HG02642 (cell line): ENCODE results near the gene CEBPG.

Experiments used
- ATAC-seq: cut with Tn5 transposase; IDR thresholded peaks from one replicate; pipeline ENCODE4 v1.9.1; 2021; ENCODE audit warnings: mild to moderate bottlenecking; ENCODE audit not compliant: unreplicated experiment, poor library complexity

The CEBPG gene

GRCh38 chr19:33349319-33350289 lies 23.9 kb upstream of the CEBPG start:
- ATAC-seq, result no peak

- no peak for ATAC-seq
Observed at GRCh38 chr19:33350538-33351309, 22.8 kb upstream of the CEBPG start.

GRCh38 chr19:33355535-33355934 lies 18.0 kb upstream of the CEBPG start:
- no peak for ATAC-seq

GRCh38 chr19:33357556-33357955 lies 16.0 kb upstream of the CEBPG start:
- ATAC-seq, result no peak

- no peak for ATAC-seq
Observed at GRCh38 chr19:33358408-33358807, 15.1 kb upstream of the CEBPG start.

GRCh38 chr19:33359581-33359980 lies 13.9 kb upstream of the CEBPG start:
- ATAC-seq, result no peak

GRCh38 chr19:33362508-33363228 lies 10.8 kb upstream of the CEBPG start:
- ATAC-seq, result no peak

- no peak for ATAC-seq
Observed at GRCh38 chr19:33363476-33363875, 10.0 kb upstream of the CEBPG start.

- no peak for ATAC-seq
Observed at GRCh38 chr19:33365691-33366090, 7.8 kb upstream of the CEBPG start.

- ATAC-seq, result no peak
Observed at GRCh38 chr19:33366127-33366526, 7.4 kb upstream of the CEBPG start.

GRCh38 chr19:33366897-33367296 lies 6.6 kb upstream of the CEBPG start:
- ATAC-seq, result no peak

GRCh38 chr19:33368074-33368864 lies 5.2 kb upstream of the CEBPG start:
- ATAC-seq, result no peak

GRCh38 chr19:33370783-33371182 lies 2.7 kb upstream of the CEBPG start:
- no peak for ATAC-seq

GRCh38 chr19:33374236-33374714 lies 766 bp downstream of the CEBPG start:
- ATAC-seq, result no peak

- no peak for ATAC-seq
Observed at GRCh38 chr19:33375156-33375836, 1.8 kb downstream of the CEBPG start.

GRCh38 chr19:33375837-33376159 lies 2.3 kb downstream of the CEBPG start:
- ATAC-seq, result no peak

GRCh38 chr19:33376423-33376822 lies 2.9 kb downstream of the CEBPG start:
- no peak for ATAC-seq

GRCh38 chr19:33376941-33377557 lies 3.5 kb downstream of the CEBPG start:
- ATAC-seq, result no peak
